ENCODE data around the gene CXCL17.

- TF ChIP-seq, protein P1, sequence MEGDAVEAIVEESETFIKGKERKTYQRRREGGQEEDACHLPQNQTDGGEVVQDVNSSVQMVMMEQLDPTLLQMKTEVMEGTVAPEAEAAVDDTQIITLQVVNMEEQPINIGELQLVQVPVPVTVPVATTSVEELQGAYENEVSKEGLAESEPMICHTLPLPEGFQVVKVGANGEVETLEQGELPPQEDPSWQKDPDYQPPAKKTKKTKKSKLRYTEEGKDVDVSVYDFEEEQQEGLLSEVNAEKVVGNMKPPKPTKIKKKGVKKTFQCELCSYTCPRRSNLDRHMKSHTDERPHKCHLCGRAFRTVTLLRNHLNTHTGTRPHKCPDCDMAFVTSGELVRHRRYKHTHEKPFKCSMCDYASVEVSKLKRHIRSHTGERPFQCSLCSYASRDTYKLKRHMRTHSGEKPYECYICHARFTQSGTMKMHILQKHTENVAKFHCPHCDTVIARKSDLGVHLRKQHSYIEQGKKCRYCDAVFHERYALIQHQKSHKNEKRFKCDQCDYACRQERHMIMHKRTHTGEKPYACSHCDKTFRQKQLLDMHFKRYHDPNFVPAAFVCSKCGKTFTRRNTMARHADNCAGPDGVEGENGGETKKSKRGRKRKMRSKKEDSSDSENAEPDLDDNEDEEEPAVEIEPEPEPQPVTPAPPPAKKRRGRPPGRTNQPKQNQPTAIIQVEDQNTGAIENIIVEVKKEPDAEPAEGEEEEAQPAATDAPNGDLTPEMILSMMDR (IDR thresholded peaks at IDR 0.05; ENCODE audit: insufficient read depth, low read length) = no peak
- TF ChIP-seq, protein P2, sequence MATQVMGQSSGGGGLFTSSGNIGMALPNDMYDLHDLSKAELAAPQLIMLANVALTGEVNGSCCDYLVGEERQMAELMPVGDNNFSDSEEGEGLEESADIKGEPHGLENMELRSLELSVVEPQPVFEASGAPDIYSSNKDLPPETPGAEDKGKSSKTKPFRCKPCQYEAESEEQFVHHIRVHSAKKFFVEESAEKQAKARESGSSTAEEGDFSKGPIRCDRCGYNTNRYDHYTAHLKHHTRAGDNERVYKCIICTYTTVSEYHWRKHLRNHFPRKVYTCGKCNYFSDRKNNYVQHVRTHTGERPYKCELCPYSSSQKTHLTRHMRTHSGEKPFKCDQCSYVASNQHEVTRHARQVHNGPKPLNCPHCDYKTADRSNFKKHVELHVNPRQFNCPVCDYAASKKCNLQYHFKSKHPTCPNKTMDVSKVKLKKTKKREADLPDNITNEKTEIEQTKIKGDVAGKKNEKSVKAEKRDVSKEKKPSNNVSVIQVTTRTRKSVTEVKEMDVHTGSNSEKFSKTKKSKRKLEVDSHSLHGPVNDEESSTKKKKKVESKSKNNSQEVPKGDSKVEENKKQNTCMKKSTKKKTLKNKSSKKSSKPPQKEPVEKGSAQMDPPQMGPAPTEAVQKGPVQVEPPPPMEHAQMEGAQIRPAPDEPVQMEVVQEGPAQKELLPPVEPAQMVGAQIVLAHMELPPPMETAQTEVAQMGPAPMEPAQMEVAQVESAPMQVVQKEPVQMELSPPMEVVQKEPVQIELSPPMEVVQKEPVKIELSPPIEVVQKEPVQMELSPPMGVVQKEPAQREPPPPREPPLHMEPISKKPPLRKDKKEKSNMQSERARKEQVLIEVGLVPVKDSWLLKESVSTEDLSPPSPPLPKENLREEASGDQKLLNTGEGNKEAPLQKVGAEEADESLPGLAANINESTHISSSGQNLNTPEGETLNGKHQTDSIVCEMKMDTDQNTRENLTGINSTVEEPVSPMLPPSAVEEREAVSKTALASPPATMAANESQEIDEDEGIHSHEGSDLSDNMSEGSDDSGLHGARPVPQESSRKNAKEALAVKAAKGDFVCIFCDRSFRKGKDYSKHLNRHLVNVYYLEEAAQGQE (IDR thresholded peaks at IDR 0.05; ENCODE audit: insufficient replicate concordance, low read depth) = no peak
Observed at GRCh38 chr19:42394751-42395150, 48.0 kb downstream of the CXCL17 start.
